ENCODE data around the gene COL4A2. TPM values are rescaled to one million over a fixed set of nuclear protein-coding genes. Genes with fewer than 3 reads are reported as not detected.

Gene COL4A2
- total RNA-seq, 2 experiments from 2014 or later = not detected

GRCh38 chr13:110264685-110265275, 42.3 kb upstream of the COL4A2 start:
- H3K27me3 Mint-ChIP-seq = peaks cover 18% of the 10 kb centered on the region
- no peak for TF ChIP-seq CTCF (IDR thresholded peaks at IDR 0.05)
- no peaks in the 10 kb centered on the region for H3K36me3 Mint-ChIP-seq (ENCODE audit: low read depth)
- intact Hi-C loops (cut with micrococcal nuclease) = no loop called here
- H3K27ac Mint-ChIP-seq = no peak overlapping the region
- no peaks in the 10 kb centered on the region for H3K4me1 Mint-ChIP-seq (ENCODE audit: low read depth)
- no peak overlapping the region for H3K4me3 Mint-ChIP-seq
- ChIA-PET CTCF (interaction anchor here (2.0 kb wide), 1 partner anchor 44 kb away, joined by 4 read pairs; no protein-coding TSS in a partner anchor), POLR2A (no interaction called here)
- ATAC-seq = no peak
- no peak for DNase-seq
- no peaks in the 10 kb centered on the region for H3K9me3 Mint-ChIP-seq

- no peak for TF ChIP-seq CTCF (IDR thresholded peaks at IDR 0.05)
- ChIA-PET CTCF (no interaction called here), POLR2A (no interaction called here)
- Mint-ChIP-seq H3K9me3 (no peaks in the 10 kb centered on the region), H3K4me3 (no peak overlapping the region), H3K27me3 (peaks cover 19% of the 10 kb centered on the region), H3K36me3 (ENCODE audit: low read depth) (no peaks in the 10 kb centered on the region), H3K27ac (no peak overlapping the region), H3K4me1 (ENCODE audit: low read depth) (no peaks in the 10 kb centered on the region)
- ATAC-seq (no peak), DNase-seq (no peak)
- intact Hi-C loops (cut with micrococcal nuclease) = no loop called here
These were observed 41.8 kb upstream of the COL4A2 start for GRCh38 chr13:110265341-110265681.

- peaks cover 19% of the 10 kb centered on the region for H3K27me3 Mint-ChIP-seq
- CTCF ChIA-PET = no interaction called here
These were observed 41.2 kb upstream of the COL4A2 start for GRCh38 chr13:110265682-110266430.

GRCh38 chr13:110266431-110266809, 40.7 kb upstream of the COL4A2 start:
- no peak for ATAC-seq
- ChIA-PET CTCF (no interaction called here), POLR2A (no interaction called here)
- Mint-ChIP-seq H3K9me3 (no peaks in the 10 kb centered on the region), H3K36me3 (ENCODE audit: low read depth) (no peaks in the 10 kb centered on the region), H3K4me3 (no peak overlapping the region), H3K27ac (no peak overlapping the region), H3K27me3 (peaks cover 21% of the 10 kb centered on the region), H3K4me1 (ENCODE audit: low read depth) (no peaks in the 10 kb centered on the region)
- DNase-seq = no peak
- TF ChIP-seq CTCF (IDR thresholded peaks at IDR 0.05) = no peak
- intact Hi-C loops (cut with micrococcal nuclease) = no loop called here

More at GRCh38 chr13:110265682-110266430, 41.2 kb upstream of the COL4A2 start:
- Mint-ChIP-seq H3K36me3 (ENCODE audit: low read depth) (no peaks in the 10 kb centered on the region), H3K27ac (no peak overlapping the region), H3K9me3 (no peaks in the 10 kb centered on the region), H3K4me3 (no peak overlapping the region), H3K4me1 (ENCODE audit: low read depth) (no peaks in the 10 kb centered on the region)
- no peak for TF ChIP-seq CTCF (IDR thresholded peaks at IDR 0.05)
- DNase-seq = no peak
- no peak for ATAC-seq
- POLR2A ChIA-PET = no interaction called here
- intact Hi-C loops (cut with micrococcal nuclease) = no loop called here

GRCh38 chr13:110266983-110267382, 40.1 kb upstream of the COL4A2 start:
- no peak overlapping the region for H3K27ac Mint-ChIP-seq
- intact Hi-C loops (cut with micrococcal nuclease) = no loop called here
- H3K4me3 Mint-ChIP-seq = no peak overlapping the region
- DNase-seq (no peak), ATAC-seq (no peak)
- H3K36me3 Mint-ChIP-seq (ENCODE audit: low read depth) = no peaks in the 10 kb centered on the region
- H3K4me1 Mint-ChIP-seq (ENCODE audit: low read depth) = no peaks in the 10 kb centered on the region
- no peak for TF ChIP-seq CTCF (IDR thresholded peaks at IDR 0.05)
- peaks cover 18% of the 10 kb centered on the region for H3K27me3 Mint-ChIP-seq
- POLR2A ChIA-PET = interaction anchor here (0.6 kb wide), 1 partner anchor 24 kb away, joined by 4 read pairs; no protein-coding TSS in a partner anchor
- CTCF ChIA-PET = interaction anchor here (0.9 kb wide), 1 partner anchor 189 kb away, joined by 3 read pairs; no protein-coding TSS in a partner anchor
- no peaks in the 10 kb centered on the region for H3K9me3 Mint-ChIP-seq
